ENCODE measurements around the gene ELP4. TPM values are rescaled to one million over a fixed set of nuclear protein-coding genes. Genes with fewer than 3 reads are reported as not detected.

The ELP4 gene
- total RNA-seq, 1 experiment from 2014 or later, result 21.4 TPM

- TF ChIP-seq, protein P1, sequence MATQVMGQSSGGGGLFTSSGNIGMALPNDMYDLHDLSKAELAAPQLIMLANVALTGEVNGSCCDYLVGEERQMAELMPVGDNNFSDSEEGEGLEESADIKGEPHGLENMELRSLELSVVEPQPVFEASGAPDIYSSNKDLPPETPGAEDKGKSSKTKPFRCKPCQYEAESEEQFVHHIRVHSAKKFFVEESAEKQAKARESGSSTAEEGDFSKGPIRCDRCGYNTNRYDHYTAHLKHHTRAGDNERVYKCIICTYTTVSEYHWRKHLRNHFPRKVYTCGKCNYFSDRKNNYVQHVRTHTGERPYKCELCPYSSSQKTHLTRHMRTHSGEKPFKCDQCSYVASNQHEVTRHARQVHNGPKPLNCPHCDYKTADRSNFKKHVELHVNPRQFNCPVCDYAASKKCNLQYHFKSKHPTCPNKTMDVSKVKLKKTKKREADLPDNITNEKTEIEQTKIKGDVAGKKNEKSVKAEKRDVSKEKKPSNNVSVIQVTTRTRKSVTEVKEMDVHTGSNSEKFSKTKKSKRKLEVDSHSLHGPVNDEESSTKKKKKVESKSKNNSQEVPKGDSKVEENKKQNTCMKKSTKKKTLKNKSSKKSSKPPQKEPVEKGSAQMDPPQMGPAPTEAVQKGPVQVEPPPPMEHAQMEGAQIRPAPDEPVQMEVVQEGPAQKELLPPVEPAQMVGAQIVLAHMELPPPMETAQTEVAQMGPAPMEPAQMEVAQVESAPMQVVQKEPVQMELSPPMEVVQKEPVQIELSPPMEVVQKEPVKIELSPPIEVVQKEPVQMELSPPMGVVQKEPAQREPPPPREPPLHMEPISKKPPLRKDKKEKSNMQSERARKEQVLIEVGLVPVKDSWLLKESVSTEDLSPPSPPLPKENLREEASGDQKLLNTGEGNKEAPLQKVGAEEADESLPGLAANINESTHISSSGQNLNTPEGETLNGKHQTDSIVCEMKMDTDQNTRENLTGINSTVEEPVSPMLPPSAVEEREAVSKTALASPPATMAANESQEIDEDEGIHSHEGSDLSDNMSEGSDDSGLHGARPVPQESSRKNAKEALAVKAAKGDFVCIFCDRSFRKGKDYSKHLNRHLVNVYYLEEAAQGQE (IDR thresholded peaks at IDR 0.05; ENCODE audit: low read depth), result no peak
- TF ChIP-seq SRF (IDR thresholded peaks at IDR 0.05; ENCODE audit: low read depth) (no peak), ZFX (IDR thresholded peaks at IDR 0.05) (no peak), EZH2 (IDR thresholded peaks at IDR 0.05) (no peak), ELF1 (IDR thresholded peaks at IDR 0.05; ENCODE audit: borderline replicate concordance, low read depth) (no peak), POLR2AphosphoS5 (IDR thresholded peaks at IDR 0.05; ENCODE audit: low read depth, low read length) (no peak), EGR1 (IDR thresholded peaks at IDR 0.05; ENCODE audit: low read depth) (no peak), YY1 (IDR thresholded peaks at IDR 0.05; ENCODE audit: extremely low read depth, insufficient replicate concordance, low read depth, low read length) (no peak), FOSL1 (IDR thresholded peaks at IDR 0.05; ENCODE audit: low read depth) (no peak)
- TF ChIP-seq, protein P2, sequence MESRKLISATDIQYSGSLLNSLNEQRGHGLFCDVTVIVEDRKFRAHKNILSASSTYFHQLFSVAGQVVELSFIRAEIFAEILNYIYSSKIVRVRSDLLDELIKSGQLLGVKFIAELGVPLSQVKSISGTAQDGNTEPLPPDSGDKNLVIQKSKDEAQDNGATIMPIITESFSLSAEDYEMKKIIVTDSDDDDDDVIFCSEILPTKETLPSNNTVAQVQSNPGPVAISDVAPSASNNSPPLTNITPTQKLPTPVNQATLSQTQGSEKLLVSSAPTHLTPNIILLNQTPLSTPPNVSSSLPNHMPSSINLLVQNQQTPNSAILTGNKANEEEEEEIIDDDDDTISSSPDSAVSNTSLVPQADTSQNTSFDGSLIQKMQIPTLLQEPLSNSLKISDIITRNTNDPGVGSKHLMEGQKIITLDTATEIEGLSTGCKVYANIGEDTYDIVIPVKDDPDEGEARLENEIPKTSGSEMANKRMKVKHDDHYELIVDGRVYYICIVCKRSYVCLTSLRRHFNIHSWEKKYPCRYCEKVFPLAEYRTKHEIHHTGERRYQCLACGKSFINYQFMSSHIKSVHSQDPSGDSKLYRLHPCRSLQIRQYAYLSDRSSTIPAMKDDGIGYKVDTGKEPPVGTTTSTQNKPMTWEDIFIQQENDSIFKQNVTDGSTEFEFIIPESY (IDR thresholded peaks at IDR 0.05; ENCODE audit: extremely low read depth, insufficient replicate concordance, low read length), result no peak
- TF ChIP-seq, protein P3, sequence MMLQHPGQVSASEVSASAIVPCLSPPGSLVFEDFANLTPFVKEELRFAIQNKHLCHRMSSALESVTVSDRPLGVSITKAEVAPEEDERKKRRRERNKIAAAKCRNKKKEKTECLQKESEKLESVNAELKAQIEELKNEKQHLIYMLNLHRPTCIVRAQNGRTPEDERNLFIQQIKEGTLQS (IDR thresholded peaks at IDR 0.05), result no peak
These were observed 271.0 kb downstream of the ELP4 start (continued) for GRCh38 chr11:31780480-31780971.

Data from HCT116 (cell line).